GM23338 (cell line): ENCODE data around the gene VPREB1. TPM values are rescaled to one million over a fixed set of nuclear protein-coding genes. Genes with fewer than 3 reads are reported as not detected.

ENCODE experiments used
- ATAC-seq: fragments of 200-7000 bp; cut with Tn5 transposase; 3 replicates; pipeline ENCODE4 v1.9.1; 2020
- DNase-seq: peaks from one replicate; pipeline ENCODE4 v3.0.0-alpha.2; 2015; ENCODE audit warnings: low spot score
- H2AFZ ChIP-seq: fragments of 200-600 bp; sonication (generic); 2 replicates; pipeline ENCODE4 v1.8.0; 2016; ENCODE audit warnings: antibody characterized with exemption, mild to moderate bottlenecking, moderate library complexity
- H3F3A ChIP-seq: fragments of 200-600 bp; sonication (generic); replicated peaks from 2 replicates; pipeline ENCODE4 v1.8.0; 2017; ENCODE audit warnings: antibody characterized with exemption, mixed run types, low read depth
- H3K27ac ChIP-seq: fragments of 200-600 bp; sonication (generic); 2 replicates; pipeline ENCODE4 v1.6.1; 2016; ENCODE audit warnings: low read depth
- H3K27me3 ChIP-seq: fragments of 200-600 bp; sonication (generic); 2 replicates; pipeline ENCODE4 v1.8.0; 2016; ENCODE audit warnings: mild to moderate bottlenecking, mixed run types, moderate library complexity; ENCODE audit not compliant: insufficient read depth
- H3K36me3 ChIP-seq: fragments of 200-600 bp; sonication (generic); 2 replicates; pipeline ENCODE4 v1.8.0; 2016; ENCODE audit warnings: mild to moderate bottlenecking; ENCODE audit not compliant: insufficient read depth
- H3K4me1 ChIP-seq: fragments of 200-600 bp; sonication (generic); 2 replicates; pipeline ENCODE4 v1.8.0; 2016; ENCODE audit warnings: mild to moderate bottlenecking, moderate library complexity; ENCODE audit not compliant: insufficient read depth
- H3K4me2 ChIP-seq: fragments of 200-600 bp; sonication (generic); 2 replicates; pipeline ENCODE4 v1.7.1; 2017; ENCODE audit warnings: mixed run types
- H3K4me3 ChIP-seq: fragments of 200-600 bp; sonication (generic); 2 replicates; pipeline ENCODE4 v1.6.1; 2016; ENCODE audit warnings: mixed run types
- H3K79me2 ChIP-seq: fragments of 200-600 bp; sonication (generic); replicated peaks from 2 replicates; pipeline ENCODE4 v1.8.0; 2017; ENCODE audit warnings: mild to moderate bottlenecking; ENCODE audit not compliant: insufficient read depth
- H3K9me2 ChIP-seq: fragments of 200-600 bp; sonication (generic); 2 replicates; pipeline ENCODE4 v1.8.0; 2017; ENCODE audit not compliant: insufficient read depth
- H4K20me1 ChIP-seq: fragments of 200-600 bp; sonication (generic); replicated peaks from 2 replicates; pipeline ENCODE4 v1.8.0; 2017; ENCODE audit warnings: mild to moderate bottlenecking; ENCODE audit not compliant: insufficient read depth
- H3K27ac Mint-ChIP-seq: 2 replicates; pipeline ENCODE4 v1.8.0; 2020; ENCODE audit warnings: inconsistent platforms, mild to moderate bottlenecking, moderate library complexity, mixed read lengths
- H3K27me3 Mint-ChIP-seq: 3 replicates; pipeline ENCODE4 v1.8.0; 2022; ENCODE audit warnings: low read depth, mild to moderate bottlenecking, moderate library complexity, mixed read lengths, inconsistent platforms; ENCODE audit not compliant: insufficient read depth, poor library complexity
- H3K36me3 Mint-ChIP-seq: 3 replicates; pipeline ENCODE4 v1.8.0; 2021; ENCODE audit warnings: low read depth, mild to moderate bottlenecking, inconsistent platforms, moderate library complexity, mixed read lengths
- H3K4me1 Mint-ChIP-seq: 3 replicates; pipeline ENCODE4 v1.8.0; 2020; ENCODE audit warnings: mild to moderate bottlenecking, inconsistent platforms, mixed read lengths
- H3K4me3 Mint-ChIP-seq: 3 replicates; pipeline ENCODE4 v1.8.0; 2021; ENCODE audit warnings: moderate library complexity, mild to moderate bottlenecking, inconsistent platforms, mixed read lengths
- H3K9me3 Mint-ChIP-seq: 3 replicates; pipeline ENCODE4 v1.8.0; 2020; ENCODE audit warnings: moderate library complexity, mild to moderate bottlenecking, inconsistent platforms, mixed read lengths
- EZH2 ChIP-seq: fragments of 200-600 bp; sonication (generic); IDR thresholded peaks from one replicate; pipeline ENCODE4 v1.8.0; 2017; ENCODE audit warnings: antibody characterized with exemption, mild to moderate bottlenecking, low read depth; ENCODE audit not compliant: unreplicated experiment
- JUNB ChIP-seq: IDR thresholded peaks from one replicate; pipeline ENCODE4 v1.6.1; 2016; ENCODE audit warnings: antibody characterized with exemption; ENCODE audit not compliant: unreplicated experiment
- POLR2AphosphoS5 ChIP-seq: IDR thresholded peaks from 2 replicates; pipeline ENCODE4 v1.6.1; 2016; ENCODE audit warnings: antibody characterized with exemption, low read depth
- REST ChIP-seq: IDR thresholded peaks from one replicate; pipeline ENCODE4 v1.6.1; 2018; ENCODE audit warnings: antibody characterized with exemption; ENCODE audit not compliant: unreplicated experiment
- ZNF331 ChIP-seq: fragments of 250-450 bp; sonication (Bioruptor Pico); IDR thresholded peaks from 2 replicates; pipeline ENCODE4 v1.5.0; 2020; ENCODE audit warnings: low read depth, mild to moderate bottlenecking, moderate library complexity
- polyA plus RNA-seq: library from polyadenylated mRNA; unstranded; fragments of >200 nt; fragmentation: Nextera tagmentation; extraction: Ambion mirVana; gene quantifications from 2 replicates; pipeline ENCODE4 v1.2.1, GENCODE V29; 2016
- total RNA-seq: library from RNA; depleted of rRNA; stranded (reverse); fragments of >200 nt; shearing (Covaris generic); gene quantifications from 2 replicates; pipeline ENCODE4 v1.2.3, GENCODE V29; 2014
- TF ChIP-seq, protein P1 (sequence below), 2 experiments: fragments of 200-600 bp in 1 of 2; sonication (generic) in 1 of 2; conservative IDR thresholded peaks; 2 replicates each; pipeline versions ENCODE4 v1.5.1 to v1.6.1; 2016 to 2017; ENCODE audit warnings: antibody characterized with exemption in 2 of 2, low read depth in 2 of 2, mild to moderate bottlenecking in 2 of 2, moderate library complexity in 1 of 2

Gene VPREB1
- total and polyA plus RNA-seq, 2 experiments from 2014 or later, result not detected

DNA sequence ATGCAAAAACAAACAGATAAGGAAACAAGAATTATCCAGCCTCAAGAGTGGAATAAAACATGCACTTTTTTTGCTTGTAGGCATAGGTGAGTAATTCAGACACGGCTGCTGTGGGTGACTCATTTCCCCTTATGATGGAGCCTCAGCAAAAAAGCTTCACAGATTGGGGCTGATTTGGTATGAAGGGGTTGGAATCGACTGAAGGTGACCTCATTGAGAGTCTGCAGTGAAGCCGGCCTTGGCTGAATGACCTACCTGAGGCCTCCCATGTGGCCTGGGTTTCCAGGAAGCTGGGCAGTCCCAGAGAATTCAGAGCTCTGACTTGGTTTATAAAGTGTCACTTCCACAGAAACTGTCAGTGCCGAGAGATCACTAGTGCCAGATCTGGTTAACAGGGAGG, 34.2 kb upstream of the VPREB1 start:
- ATAC-seq, result no peak
- H3K27me3 ChIP-seq, result peaks cover 100% of the 10 kb centered on the region
- TF ChIP-seq, protein P1, sequence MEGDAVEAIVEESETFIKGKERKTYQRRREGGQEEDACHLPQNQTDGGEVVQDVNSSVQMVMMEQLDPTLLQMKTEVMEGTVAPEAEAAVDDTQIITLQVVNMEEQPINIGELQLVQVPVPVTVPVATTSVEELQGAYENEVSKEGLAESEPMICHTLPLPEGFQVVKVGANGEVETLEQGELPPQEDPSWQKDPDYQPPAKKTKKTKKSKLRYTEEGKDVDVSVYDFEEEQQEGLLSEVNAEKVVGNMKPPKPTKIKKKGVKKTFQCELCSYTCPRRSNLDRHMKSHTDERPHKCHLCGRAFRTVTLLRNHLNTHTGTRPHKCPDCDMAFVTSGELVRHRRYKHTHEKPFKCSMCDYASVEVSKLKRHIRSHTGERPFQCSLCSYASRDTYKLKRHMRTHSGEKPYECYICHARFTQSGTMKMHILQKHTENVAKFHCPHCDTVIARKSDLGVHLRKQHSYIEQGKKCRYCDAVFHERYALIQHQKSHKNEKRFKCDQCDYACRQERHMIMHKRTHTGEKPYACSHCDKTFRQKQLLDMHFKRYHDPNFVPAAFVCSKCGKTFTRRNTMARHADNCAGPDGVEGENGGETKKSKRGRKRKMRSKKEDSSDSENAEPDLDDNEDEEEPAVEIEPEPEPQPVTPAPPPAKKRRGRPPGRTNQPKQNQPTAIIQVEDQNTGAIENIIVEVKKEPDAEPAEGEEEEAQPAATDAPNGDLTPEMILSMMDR (conservative IDR thresholded peaks at IDR 0.05; ENCODE audit: low read depth in 2 of 2), result no peak
- TF ChIP-seq ZNF331 (no peak), JUNB (no peak), REST (no peak), POLR2AphosphoS5 (no peak)
- no peak overlapping the region for H3K27ac ChIP-seq
- DNase-seq, result no peak
- no peak overlapping the region for H3K4me3 ChIP-seq
- H3K79me2 ChIP-seq, result no peaks in the 10 kb centered on the region
- Mint-ChIP-seq H3K9me3 (no peaks in the 10 kb centered on the region; the same call in 2 of the 3 replicates), H3K27me3 (peaks cover 94% of the 10 kb centered on the region), H3K27ac (no peak overlapping the region), H3K4me3 (no peak overlapping the region), H3K36me3 (no peaks in the 10 kb centered on the region), H3K4me1 (no peaks in the 10 kb centered on the region)
- H3F3A ChIP-seq, result no peaks in the 10 kb centered on the region
- H3K4me1 ChIP-seq, result no peaks in the 10 kb centered on the region
- H2AFZ ChIP-seq, result no peak overlapping the region
- H4K20me1 ChIP-seq, result peaks cover 4% of the 10 kb centered on the region; the same call in 1 of the 2 replicates
- H3K36me3 ChIP-seq, result no peaks in the 10 kb centered on the region
- H3K9me2 ChIP-seq, result no peaks in the 10 kb centered on the region
- no peak overlapping the region for H3K4me2 ChIP-seq

- peaks cover 100% of the 10 kb centered on the region for H3K27me3 ChIP-seq
Observed at GRCh38 chr22:22210889-22211833, 33.4 kb upstream of the VPREB1 start.

More at GRCh38 chr22:22210889-22211833, 33.4 kb upstream of the VPREB1 start:
- H3K4me3 ChIP-seq, result no peak overlapping the region
- H3K9me2 ChIP-seq, result no peaks in the 10 kb centered on the region
- H3K27ac Mint-ChIP-seq, result no peak overlapping the region
- TF ChIP-seq POLR2AphosphoS5 (no peak), EZH2 (peak; percentile 33)
- H3K79me2 ChIP-seq, result no peaks in the 10 kb centered on the region
- no peaks in the 10 kb centered on the region for H3K36me3 Mint-ChIP-seq
- no peaks in the 10 kb centered on the region for H3F3A ChIP-seq
- peaks cover 6% of the 10 kb centered on the region; the same call in 1 of the 2 replicates for H4K20me1 ChIP-seq
- no peaks in the 10 kb centered on the region for H3K4me1 ChIP-seq
- H3K4me1 Mint-ChIP-seq, result no peaks in the 10 kb centered on the region
- H3K36me3 ChIP-seq, result no peaks in the 10 kb centered on the region
- no peak overlapping the region for H3K4me2 ChIP-seq
- ATAC-seq (no peak), DNase-seq (no peak)
- no peak overlapping the region for H3K4me3 Mint-ChIP-seq
- H3K27ac ChIP-seq, result no peak overlapping the region
- no peaks in the 10 kb centered on the region; the same call in 2 of the 3 replicates for H3K9me3 Mint-ChIP-seq
- H2AFZ ChIP-seq, result no peak overlapping the region
- peaks cover 94% of the 10 kb centered on the region for H3K27me3 Mint-ChIP-seq
